ENCODE measurements around the gene DIAPH2. TPM values are rescaled to one million over a fixed set of nuclear protein-coding genes. Genes with fewer than 3 reads are reported as not detected.
"Not testable (repeated sequence)": the region's sequence is repeated elsewhere in the genome, so short reads cannot be mapped to it uniquely, and the experiment has no call there.

DIAPH2 gene
- polyA plus RNA-seq, 4 donors = 7.0 to 8.3 (median 7.7) TPM

- DNase-seq (ENCODE audit: low read depth in 4 of 4, low spot score in 2 of 4) = no peak
These were observed 674.3 kb downstream of the DIAPH2 start for GRCh38 chrX:97358941-97359340.

DNA sequence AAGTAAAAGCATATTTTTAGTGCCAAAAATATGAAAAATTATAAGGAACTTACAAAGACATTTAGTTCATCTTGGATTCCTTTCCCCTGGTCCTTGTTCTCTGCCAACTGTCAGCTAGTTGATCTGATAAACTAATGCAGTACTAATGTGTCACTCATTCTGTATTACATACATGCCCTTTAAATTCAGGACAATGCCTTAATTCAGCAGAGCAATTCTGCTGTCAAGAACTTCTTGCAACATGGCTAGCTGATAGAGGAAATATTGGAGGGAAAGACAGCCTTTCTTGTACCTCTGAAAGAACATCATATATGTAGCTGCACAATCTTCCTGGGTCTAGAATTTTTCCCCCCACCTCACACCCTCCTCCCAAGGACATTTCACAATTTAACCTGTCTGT lies 679.2 kb downstream of the DIAPH2 start:
- no peak for DNase-seq (ENCODE audit: low read depth in 4 of 4, low spot score in 2 of 4)

GRCh38 chrX:97366237-97366636 lies 681.6 kb downstream of the DIAPH2 start:
- no peak for DNase-seq (ENCODE audit: low read depth in 4 of 4, low spot score in 2 of 4)

- no peak for DNase-seq (ENCODE audit: low read depth in 4 of 4, low spot score in 2 of 4)
These were observed 682.5 kb downstream of the DIAPH2 start for GRCh38 chrX:97367125-97367524.

DNA sequence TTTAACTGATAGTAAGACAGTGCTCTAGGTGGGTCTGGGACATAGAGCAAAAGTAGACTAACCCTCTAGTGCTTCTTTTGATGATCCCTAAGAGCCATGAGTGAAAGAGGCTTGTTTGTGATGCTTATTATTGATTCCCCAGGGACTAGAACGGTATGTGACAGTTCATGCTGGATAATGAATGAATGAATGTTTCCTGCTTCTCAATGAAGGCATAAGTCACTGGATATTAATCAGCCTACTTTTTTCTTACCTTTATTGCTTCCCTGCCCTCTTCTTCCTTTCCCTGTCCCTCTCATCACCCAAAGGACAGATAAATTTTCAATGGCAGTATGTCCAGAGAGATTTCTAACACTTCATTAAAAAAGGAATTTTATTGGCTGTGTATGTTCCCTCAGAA lies 685.3 kb downstream of the DIAPH2 start:
- no peak for DNase-seq (ENCODE audit: low read depth in 4 of 4, low spot score in 2 of 4)

DNA sequence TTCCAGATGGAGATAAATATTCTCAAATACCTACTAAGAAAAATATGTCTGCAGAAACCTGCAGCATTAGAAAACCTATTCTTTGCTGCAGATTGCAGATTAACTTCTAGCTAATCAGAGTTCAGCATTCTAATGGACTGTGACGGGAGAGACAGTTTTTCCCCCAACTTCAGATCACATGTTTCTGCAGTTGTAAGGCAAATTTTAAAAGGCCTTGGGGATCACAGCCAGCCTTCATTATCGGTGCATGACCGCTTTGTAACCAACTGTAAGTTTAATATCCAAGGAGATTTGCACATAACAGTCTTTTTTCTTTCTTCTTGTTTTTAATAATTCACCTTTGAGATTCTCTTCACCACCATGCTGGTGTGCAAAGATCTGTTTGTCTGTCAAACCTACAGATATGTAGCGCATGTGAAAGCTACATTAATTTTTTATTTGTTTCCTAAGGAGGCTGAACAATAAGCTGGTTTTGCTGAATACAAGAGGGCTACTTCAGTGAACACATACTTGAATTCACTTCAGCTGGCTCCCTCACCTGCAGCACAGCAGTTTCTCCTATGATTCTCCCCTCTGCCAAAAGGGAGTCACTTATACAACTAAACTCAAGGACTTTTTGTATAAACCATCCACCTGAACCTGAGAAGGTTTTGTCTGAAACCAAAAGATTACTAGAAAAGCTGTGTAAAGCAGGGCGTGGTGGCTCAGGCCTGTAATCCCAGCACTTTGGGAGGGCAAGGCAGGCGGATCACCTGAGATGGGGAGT lies 687.5 kb downstream of the DIAPH2 start:
- no peak for DNase-seq (ENCODE audit: low read depth in 4 of 4, low spot score in 2 of 4)

DNA sequence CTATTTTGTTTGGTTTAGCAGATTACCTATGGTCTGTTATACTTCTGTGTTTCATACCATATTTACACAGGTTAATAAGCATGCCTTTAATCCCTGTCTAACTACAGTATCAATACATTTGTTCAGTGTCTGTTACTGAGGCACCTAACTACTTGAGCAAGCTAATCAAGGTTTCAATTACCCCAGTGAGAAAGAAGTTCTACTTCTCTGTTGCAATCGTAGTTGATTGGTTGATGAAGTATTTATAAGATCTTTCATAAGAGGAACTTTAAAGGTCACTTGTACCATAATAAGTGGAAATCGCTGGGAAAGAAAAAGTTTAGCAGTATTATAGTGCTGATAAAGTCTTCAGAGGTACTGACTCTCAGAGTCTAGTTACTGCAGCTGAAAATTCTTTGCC lies 689.6 kb downstream of the DIAPH2 start:
- DNase-seq (ENCODE audit: low read depth in 4 of 4, low spot score in 2 of 4) = no peak

DNA sequence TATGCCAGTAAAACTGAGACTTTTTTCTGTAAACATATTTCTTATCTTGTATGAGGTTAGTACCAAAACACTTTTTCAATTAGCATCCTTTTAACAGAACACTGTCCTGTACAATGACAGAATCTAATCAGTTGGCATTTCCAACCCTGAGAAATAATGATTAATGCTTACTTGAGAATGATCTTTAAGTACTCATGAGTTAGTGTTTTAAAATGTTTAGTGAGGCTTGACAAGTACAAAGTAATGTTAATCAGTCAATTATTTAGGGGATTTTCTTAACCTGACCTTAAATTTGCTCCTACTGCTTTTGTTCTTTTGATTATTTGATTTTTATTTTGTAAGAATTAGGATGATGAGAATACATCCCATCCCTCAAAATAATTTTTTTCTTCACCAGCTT lies 695.6 kb downstream of the DIAPH2 start:
- DNase-seq (ENCODE audit: low read depth in 4 of 4, low spot score in 2 of 4) = no peak

GRCh38 chrX:97384685-97385084 lies 700.0 kb downstream of the DIAPH2 start:
- no peak for DNase-seq (ENCODE audit: low read depth in 4 of 4, low spot score in 2 of 4)

DNA sequence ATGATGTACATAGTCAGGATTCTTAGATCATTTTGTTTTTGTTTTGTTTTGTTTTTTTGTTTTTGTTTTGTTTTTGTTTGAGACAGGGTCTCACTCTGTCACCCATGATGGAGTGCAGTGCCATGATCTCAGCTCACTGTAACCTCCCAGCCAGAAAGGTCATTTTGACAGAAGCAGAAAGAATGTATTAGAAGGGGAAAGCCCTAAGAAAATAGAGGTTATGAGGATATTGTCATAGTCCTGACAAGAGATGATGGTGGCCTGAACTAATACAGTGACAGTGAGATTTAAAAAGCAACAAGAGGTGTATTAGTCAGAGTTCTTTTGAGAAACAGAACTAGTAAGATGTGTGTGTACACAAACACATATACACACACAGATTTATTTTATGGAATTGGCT lies 702.4 kb downstream of the DIAPH2 start:
- DNase-seq (ENCODE audit: low read depth in 4 of 4, low spot score in 2 of 4) = no peak

DNA sequence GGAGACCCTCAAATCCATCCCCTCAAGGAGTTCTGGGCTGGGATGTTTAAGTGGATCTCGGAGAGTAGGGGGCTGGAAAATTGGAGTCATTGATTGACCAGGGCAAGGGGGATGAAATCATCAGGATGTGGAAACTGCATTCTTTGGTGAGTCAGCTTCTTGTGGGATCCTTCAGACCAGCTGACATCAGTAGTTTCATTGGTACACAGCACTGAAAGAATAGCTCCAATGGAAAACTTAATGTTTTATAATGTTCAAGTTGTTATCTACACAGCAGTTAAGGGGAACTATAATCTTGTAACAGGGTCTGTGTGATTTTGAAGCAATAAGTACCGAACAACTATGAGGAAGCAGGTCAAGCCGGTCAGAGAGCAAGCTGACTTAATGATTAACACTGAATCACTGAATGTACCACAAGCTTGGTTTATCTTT lies 705.1 kb downstream of the DIAPH2 start:
- no peak for DNase-seq (ENCODE audit: low read depth in 4 of 4, low spot score in 2 of 4)

DNA sequence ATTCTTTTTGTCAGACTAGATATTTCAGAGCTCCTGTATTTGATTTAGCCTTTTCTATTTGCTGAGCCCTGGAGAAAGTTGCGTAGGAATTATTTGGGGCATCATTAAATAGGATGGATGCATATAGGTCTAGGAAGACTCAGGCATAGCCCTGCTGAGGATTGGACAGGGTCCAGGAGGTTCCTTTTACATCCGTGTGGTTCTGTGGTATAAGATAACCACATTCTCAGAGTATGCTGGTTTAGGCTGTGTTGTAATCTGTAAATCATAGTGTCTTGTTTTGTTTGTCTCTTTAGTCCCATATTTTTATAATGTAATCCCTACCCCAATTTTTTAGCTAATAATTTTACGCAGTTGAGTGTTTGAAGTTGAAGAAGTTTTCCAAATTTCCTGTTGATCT lies 712.7 kb downstream of the DIAPH2 start:
- DNase-seq (ENCODE audit: low read depth in 4 of 4, low spot score in 2 of 4) = no peak

DNA sequence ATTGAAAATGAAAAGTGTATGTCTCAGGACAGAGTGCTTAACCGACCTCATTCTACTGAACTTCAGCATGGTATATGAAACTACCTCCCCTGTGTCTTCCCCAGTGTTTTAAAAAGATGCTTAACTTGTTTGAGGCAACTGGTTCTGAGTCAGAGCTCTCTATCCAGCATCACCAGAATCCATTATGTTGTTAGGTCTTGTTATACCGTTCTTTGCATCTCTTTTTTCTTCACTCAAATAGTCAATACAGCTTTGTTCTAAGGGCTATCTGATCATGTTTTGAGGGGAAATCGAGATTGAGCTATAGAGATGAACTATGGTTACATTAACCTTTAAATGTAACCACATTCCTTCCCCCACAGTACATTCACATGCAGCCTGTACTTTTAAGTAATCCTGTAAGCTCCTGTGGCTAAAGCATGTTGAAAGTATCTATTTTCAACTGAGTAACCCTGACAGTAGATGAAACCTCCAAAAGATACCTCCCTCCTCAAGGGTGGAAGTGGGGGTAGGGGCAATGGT lies 713.4 kb downstream of the DIAPH2 start:
- no peak for DNase-seq (ENCODE audit: low read depth in 4 of 4, low spot score in 2 of 4)

- DNase-seq (ENCODE audit: low read depth in 4 of 4, low spot score in 2 of 4) = no peak
These were observed 714.8 kb downstream of the DIAPH2 start for GRCh38 chrX:97399400-97399799.

DNA sequence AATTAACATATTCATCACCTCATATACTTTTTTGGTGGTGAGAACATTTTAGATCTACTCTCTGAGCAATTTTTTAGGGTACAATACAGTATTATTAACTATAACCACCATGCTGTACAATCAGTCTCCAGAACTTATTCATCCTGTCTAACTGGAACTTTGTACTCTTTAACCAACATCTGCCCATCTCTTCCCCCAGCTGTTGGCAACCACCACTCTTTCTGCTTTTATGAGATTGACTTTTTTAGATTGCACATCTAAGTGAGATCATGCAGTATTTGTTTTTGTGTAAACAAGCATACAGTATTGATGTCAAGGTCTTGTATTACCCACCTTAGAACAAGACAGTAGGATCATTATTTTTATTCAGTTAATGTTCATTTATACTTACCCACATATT lies 715.9 kb downstream of the DIAPH2 start:
- DNase-seq (ENCODE audit: low read depth in 4 of 4, low spot score in 2 of 4) = no peak

GRCh38 chrX:97401154-97401553 lies 716.5 kb downstream of the DIAPH2 start:
- no peak for DNase-seq (ENCODE audit: low read depth in 4 of 4, low spot score in 2 of 4)

DNA sequence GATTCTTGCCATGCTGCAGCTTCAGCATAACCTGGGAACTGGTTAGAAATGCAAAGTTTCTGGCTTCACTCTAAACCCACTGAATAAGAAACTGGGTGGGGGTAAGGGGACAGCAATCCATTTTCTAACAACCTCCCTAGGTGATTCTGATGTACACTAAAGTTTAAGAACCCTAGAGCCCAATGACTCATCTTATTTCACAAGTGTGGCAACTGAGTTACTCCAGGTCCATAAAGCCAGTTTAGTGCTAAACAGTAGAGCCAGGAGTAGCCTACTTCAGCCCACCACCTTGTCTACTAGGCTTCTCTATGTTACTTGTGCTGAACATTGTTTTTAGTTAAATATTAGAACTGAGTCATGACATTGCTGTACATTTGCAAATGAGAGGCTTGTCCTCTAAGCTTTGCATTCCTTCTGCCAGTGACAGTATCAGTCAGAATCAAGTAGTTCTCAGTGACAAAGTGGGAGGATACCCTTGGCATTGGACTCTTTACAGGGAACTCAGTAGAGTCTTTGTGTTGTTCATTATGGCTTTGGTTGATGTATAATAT lies 717.0 kb downstream of the DIAPH2 start:
- DNase-seq (ENCODE audit: low read depth in 4 of 4, low spot score in 2 of 4) = no peak

- no peak for DNase-seq (ENCODE audit: low read depth in 4 of 4, low spot score in 2 of 4)
These were observed 717.7 kb downstream of the DIAPH2 start for GRCh38 chrX:97402333-97402732.

DNA sequence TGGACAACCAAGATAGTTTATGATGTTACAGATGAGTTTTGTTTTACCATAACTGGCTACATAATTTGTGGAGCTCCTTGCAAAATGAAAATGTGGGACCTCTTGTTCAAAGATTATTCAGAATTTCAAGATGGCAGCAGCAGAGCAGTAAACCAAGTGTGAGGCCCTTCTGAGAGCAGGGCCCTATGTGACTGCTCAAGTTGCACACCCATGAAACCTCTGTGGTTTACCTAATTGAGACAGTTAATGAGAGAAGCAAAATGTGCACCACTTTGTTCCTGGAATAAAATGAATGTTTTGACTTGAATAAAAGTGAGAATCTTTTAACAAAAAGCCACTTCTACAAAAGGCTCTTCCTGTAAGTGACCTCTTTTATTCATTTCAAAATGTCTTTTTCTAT lies 718.3 kb downstream of the DIAPH2 start:
- DNase-seq (ENCODE audit: low read depth in 4 of 4, low spot score in 2 of 4) = no peak

DNA sequence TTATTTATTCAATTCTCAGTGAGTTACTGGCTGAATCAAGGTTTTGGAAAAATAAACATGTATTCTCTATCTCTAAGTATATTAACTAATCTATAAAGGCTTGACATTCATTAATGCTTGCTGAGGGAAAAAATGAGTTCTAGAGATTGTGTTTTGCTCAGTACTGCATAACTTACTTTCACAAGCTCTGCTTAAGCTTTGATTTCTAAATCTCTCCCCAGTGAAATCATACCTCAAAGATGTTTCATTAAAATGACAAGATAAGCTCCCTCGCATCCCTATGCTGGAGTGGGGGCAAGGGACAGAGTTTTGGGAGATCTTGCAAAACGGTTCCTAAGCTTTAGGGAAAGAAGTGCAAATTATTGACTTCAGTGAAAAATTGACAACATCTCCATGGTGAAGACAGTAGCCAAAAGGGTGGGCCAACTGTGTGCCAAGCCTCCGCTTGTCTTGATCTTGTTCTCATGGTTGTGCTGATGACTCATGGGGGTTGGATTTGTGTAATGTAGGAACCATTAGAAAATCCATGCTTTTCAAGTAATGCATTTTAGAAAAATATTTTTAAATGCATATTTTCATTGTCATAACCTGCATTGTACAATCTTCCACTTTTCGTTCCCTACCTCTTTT lies 720.5 kb downstream of the DIAPH2 start:
- no peak for DNase-seq (ENCODE audit: low read depth in 4 of 4, low spot score in 2 of 4)

- DNase-seq (ENCODE audit: low read depth in 4 of 4, low spot score in 2 of 4) = not testable (repeated sequence)
These were observed 725.2 kb downstream of the DIAPH2 start for GRCh38 chrX:97409632-97410415.

Measured in left renal cortex interstitium (tissue), 4 donors.